ENCODE data around the gene PDE4C.
A peak's percentile ranks its signal among the peaks of the same experiment; 100 is the strongest.

- TF ChIP-seq FOXK2 (IDR thresholded peaks at IDR 0.05) (no peak), SP1 (IDR thresholded peaks at IDR 0.05) (peak; percentile 79; the same call in 1 of the 2 replicates), TARDBP (IDR thresholded peaks at IDR 0.05) (no peak), ELF4 (IDR thresholded peaks at IDR 0.05) (no peak), CTBP1 (IDR thresholded peaks at IDR 0.05; ENCODE audit: borderline replicate concordance) (no peak), ZNF384 (IDR thresholded peaks at IDR 0.05) (no peak), FOXM1 (IDR thresholded peaks at IDR 0.05; ENCODE audit: borderline replicate concordance) (no peak), HDGF (IDR thresholded peaks at IDR 0.05; ENCODE audit: borderline replicate concordance) (peak; percentile 99), FOXA1 (IDR thresholded peaks at IDR 0.05) (no peak), BHLHE40 (IDR thresholded peaks at IDR 0.05; ENCODE audit: borderline replicate concordance) (no peak)
These were observed 22.3 kb downstream of the PDE4C start, which contains the start of gene RAB3A for GRCh38 chr19:18203863-18204393.

All from HEK293T (cell line).